Trophoblast cell (in vitro differentiated cells and primary cell): ENCODE data around the gene LCP1.

Experiments
- DNase-seq, 2 donors: peaks; one replicate each; pipeline ENCODE4 v3.0.0-alpha.2; 2016
- H2AFZ ChIP-seq: 2 replicates; pipeline ENCODE4 v1.6.1; 2013; ENCODE audit warnings: low read length, moderate library complexity, mild to moderate bottlenecking; ENCODE audit not compliant: insufficient read depth, poor library complexity
- H2AK5ac ChIP-seq: 2 replicates; pipeline ENCODE4 v1.6.1; 2013; ENCODE audit warnings: mild to moderate bottlenecking, low read length
- H2BK120ac ChIP-seq: 2 replicates; pipeline ENCODE4 v1.6.1; 2013; ENCODE audit warnings: low read length, mild to moderate bottlenecking, moderate library complexity; ENCODE audit not compliant: insufficient read depth, poor library complexity
- H2BK12ac ChIP-seq: 2 replicates; pipeline ENCODE4 v1.6.1; 2013; ENCODE audit warnings: mild to moderate bottlenecking, low read length, moderate library complexity
- H2BK5ac ChIP-seq: 2 replicates; pipeline ENCODE4 v1.6.1; 2013; ENCODE audit warnings: low read length, low read depth, moderate library complexity, mild to moderate bottlenecking; ENCODE audit not compliant: poor library complexity
- H3K14ac ChIP-seq: 2 replicates; pipeline ENCODE4 v1.6.1; 2013; ENCODE audit warnings: mild to moderate bottlenecking, low read length
- H3K18ac ChIP-seq: 2 replicates; pipeline ENCODE4 v1.6.1; 2013; ENCODE audit warnings: mild to moderate bottlenecking, low read length
- H3K23ac ChIP-seq: 2 replicates; pipeline ENCODE4 v1.6.1; 2013; ENCODE audit warnings: low read length
- H3K27ac ChIP-seq: 2 replicates; pipeline ENCODE4 v1.5.1; 2013; ENCODE audit warnings: low read depth, mild to moderate bottlenecking, inconsistent platforms, low read length, moderate library complexity
- H3K27me3 ChIP-seq: 2 replicates; pipeline ENCODE4 v1.6.1; 2013; ENCODE audit warnings: inconsistent platforms, mild to moderate bottlenecking, low read length, moderate library complexity; ENCODE audit not compliant: insufficient read depth
- H3K36me3 ChIP-seq, 2 experiments: 1 replicate in 1 of 2; 2 replicates in 1 of 2; pipeline ENCODE4 v1.6.1; 2013; ENCODE audit warnings: low read length in 2 of 2, mild to moderate bottlenecking in 2 of 2, moderate library complexity in 1 of 2; ENCODE audit not compliant: insufficient read depth in 2 of 2, control insufficient read depth in 1 of 2
- H3K4ac ChIP-seq: 2 replicates; pipeline ENCODE4 v1.6.1; 2013; ENCODE audit warnings: low read depth, mild to moderate bottlenecking, low read length, moderate library complexity
- H3K4me1 ChIP-seq, 2 experiments: 1 replicate in 1 of 2; 2 replicates in 1 of 2; pipeline ENCODE4 v1.6.1; 2013; ENCODE audit warnings: low read length in 2 of 2, mild to moderate bottlenecking in 2 of 2, moderate library complexity in 1 of 2; ENCODE audit not compliant: insufficient read depth in 2 of 2, control insufficient read depth in 1 of 2
- H3K4me2 ChIP-seq: 2 replicates; pipeline ENCODE4 v1.6.1; 2013; ENCODE audit warnings: inconsistent platforms, mild to moderate bottlenecking, low read length, moderate library complexity
- H3K4me3 ChIP-seq: 2 replicates; pipeline ENCODE4 v1.5.1; 2013; ENCODE audit warnings: mild to moderate bottlenecking, low read depth, low read length, inconsistent platforms
- H3K79me1 ChIP-seq: one replicate; pipeline ENCODE4 v1.6.1; 2013; ENCODE audit warnings: low read length
- H3K79me2 ChIP-seq: 2 replicates; pipeline ENCODE4 v1.6.1; 2013; ENCODE audit warnings: low read length, mild to moderate bottlenecking; ENCODE audit not compliant: control insufficient read depth, insufficient read depth, poor library complexity
- H3K9ac ChIP-seq: 2 replicates; pipeline ENCODE4 v1.6.1; 2013; ENCODE audit warnings: mild to moderate bottlenecking, low read length
- H3K9me3 ChIP-seq: 2 replicates; pipeline ENCODE4 v1.6.1; 2013; ENCODE audit warnings: low read depth, mild to moderate bottlenecking, control low read depth, inconsistent platforms, low read length; ENCODE audit not compliant: insufficient read depth
- H4K12ac ChIP-seq: 2 replicates; pipeline ENCODE4 v1.6.1; 2013; ENCODE audit warnings: low read depth, mild to moderate bottlenecking, low read length, moderate library complexity
- H4K8ac ChIP-seq: 2 replicates; pipeline ENCODE4 v1.6.1; 2013; ENCODE audit warnings: low read depth, mild to moderate bottlenecking, low read length, moderate library complexity
- H4K91ac ChIP-seq: one replicate; pipeline ENCODE4 v1.6.1; 2013; ENCODE audit warnings: low read depth, mild to moderate bottlenecking, low read length, moderate library complexity
- WGBS: extraction: QIAGEN DNeasy Blood & Tissue Kit; methylation state at CpG from one replicate; pipeline ENCODE4 v1.1.7; 2013; ENCODE audit warnings: missing lambda C conversion rate; ENCODE audit not compliant: insufficient read length, insufficient coverage; ENCODE audit errors: extremely low coverage; 5-methylcytosine and 5-hydroxymethylcytosine counted together

LCP1 gene

DNA sequence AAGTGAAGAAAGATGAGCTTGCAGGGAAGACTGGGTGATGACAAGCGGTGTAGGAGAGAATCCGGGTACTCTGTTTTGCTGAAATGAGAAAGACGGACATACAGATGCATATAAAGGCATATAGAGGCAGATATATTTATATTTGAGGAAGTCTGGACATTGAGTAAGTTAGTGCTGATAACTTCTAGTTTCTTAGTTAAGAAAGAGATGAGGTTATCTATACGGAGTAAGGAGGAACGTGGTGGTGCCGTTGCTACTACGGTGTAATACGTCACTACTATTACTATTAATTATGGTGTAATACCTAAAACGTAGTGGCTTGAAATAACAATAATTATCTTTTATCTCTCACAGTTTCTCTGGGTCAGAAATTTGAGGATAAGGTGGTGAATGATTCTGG, 67.4 kb downstream of the LCP1 start:
- DNase-seq: no peak
- WGBS: no CpG with 5 or more reads among the region's 9 CpGs
- Histone ChIP-seq H4K91ac (no peak overlapping the region), H3K9me3 (no peaks in the 10 kb centered on the region), H3K23ac (no peak overlapping the region), H3K27me3 (no peaks in the 10 kb centered on the region), H2BK120ac (no peak overlapping the region), H3K18ac (no peak overlapping the region), H3K14ac (no peak overlapping the region), H3K79me1 (no peaks in the 10 kb centered on the region), H4K12ac (no peak overlapping the region), H3K27ac (no peak overlapping the region), H3K4me2 (no peak overlapping the region), H3K4me1 (no peaks in the 10 kb centered on the region), H3K4ac (no peak overlapping the region), H3K79me2 (no peaks in the 10 kb centered on the region), H4K8ac (no peak overlapping the region), H3K36me3 (no peaks in the 10 kb centered on the region), H2AK5ac (no peak overlapping the region), H3K9ac (no peak overlapping the region), H2BK5ac (no peak overlapping the region), H2AFZ (no peak overlapping the region), H3K4me3 (no peak overlapping the region), H2BK12ac (no peak overlapping the region)

DNA sequence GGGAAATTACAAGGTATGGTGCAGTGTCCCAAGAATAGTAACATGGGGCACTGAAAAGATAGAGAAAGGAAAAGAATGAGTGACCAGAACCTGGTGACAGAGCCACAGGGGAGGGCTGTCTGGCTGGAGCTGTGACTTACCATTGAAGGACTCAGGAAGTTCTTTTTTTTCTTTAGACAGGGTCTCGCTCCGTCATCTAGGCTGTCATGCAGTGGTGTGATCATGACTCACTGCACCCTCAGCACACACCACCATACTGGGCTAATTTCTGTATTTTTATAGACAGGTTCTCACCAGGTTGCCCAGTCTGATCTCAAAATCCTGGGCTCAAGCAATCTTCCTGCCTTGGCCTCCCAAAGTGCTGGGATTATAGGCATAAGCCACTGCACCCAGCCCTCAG, 68.4 kb downstream of the LCP1 start:
- no CpG with 5 or more reads among the region's 2 CpGs for WGBS

DNA sequence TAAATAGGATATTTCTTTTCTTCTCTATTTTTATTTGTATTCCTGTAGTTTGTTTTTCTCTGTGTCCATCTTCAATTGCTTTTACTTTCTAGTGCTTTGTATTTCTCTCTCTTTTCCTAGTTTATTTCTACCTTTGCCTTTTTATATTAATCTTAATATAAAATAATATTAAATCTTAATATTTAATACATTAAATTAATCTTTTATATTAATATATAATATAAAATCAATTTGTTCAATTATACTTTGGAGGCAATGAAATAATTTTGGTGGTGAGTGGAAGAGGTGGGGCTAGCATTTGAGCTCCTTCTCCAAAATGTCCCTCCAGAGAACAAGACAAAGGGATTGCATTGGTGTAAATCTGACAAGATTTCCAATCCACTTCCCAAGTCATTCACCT, 70.8 kb downstream of the LCP1 start:
- H2AFZ ChIP-seq: no peak overlapping the region

More for the DNA sequence above, 68.4 kb downstream of the LCP1 start:
- Histone ChIP-seq H3K27me3 (no peaks in the 10 kb centered on the region), H2AK5ac (no peak overlapping the region), H3K4me1 (peaks cover 0 to 3% of the 10 kb centered on the region in 2 experiments), H3K18ac (no peak overlapping the region), H3K9ac (no peak overlapping the region), H4K91ac (no peak overlapping the region), H3K27ac (no peak overlapping the region), H3K4me2 (no peak overlapping the region), H2BK120ac (no peak overlapping the region), H3K4ac (no peak overlapping the region), H4K12ac (no peak overlapping the region), H3K14ac (no peak overlapping the region), H3K79me2 (no peaks in the 10 kb centered on the region), H2BK12ac (no peak overlapping the region), H3K79me1 (no peaks in the 10 kb centered on the region), H3K9me3 (no peaks in the 10 kb centered on the region), H3K4me3 (no peak overlapping the region), H3K36me3 (no peaks in the 10 kb centered on the region), H2AFZ (no peak overlapping the region), H2BK5ac (no peak overlapping the region), H4K8ac (no peak overlapping the region), H3K23ac (no peak overlapping the region)
- DNase-seq: peak in 1 of 2 donors; percentile 23

DNA sequence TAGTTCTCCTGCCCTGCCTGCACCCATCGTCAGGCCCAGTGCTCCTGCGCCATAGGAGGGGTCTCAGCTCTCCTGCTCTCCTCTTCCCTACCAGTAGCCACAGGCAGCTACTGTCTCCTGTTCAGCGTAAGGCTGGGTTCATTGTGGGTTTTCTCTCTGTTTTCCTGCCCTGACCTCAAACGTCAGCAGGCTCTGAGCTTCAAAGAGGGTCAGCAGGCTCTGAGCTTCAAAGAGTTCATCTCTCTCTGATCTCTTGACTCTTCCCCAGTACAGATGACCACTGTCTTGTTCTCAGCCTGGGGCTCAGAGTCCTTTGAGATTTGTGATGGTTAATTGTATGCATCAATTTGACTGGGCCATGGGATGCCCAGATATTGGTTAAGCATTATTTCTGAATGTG, 72.5 kb downstream of the LCP1 start:
- Histone ChIP-seq H2AFZ (no peak overlapping the region), H3K4me3 (no peak overlapping the region), H3K9ac (no peak overlapping the region), H2AK5ac (no peak overlapping the region), H3K4me2 (no peak overlapping the region), H2BK5ac (no peak overlapping the region), H3K27me3 (no peaks in the 10 kb centered on the region), H4K8ac (no peak overlapping the region), H3K36me3 (no peaks in the 10 kb centered on the region), H3K23ac (no peak overlapping the region), H3K14ac (no peak overlapping the region), H3K4ac (no peak overlapping the region), H2BK120ac (no peak overlapping the region), H3K79me2 (no peaks in the 10 kb centered on the region), H4K91ac (no peak overlapping the region), H3K18ac (no peak overlapping the region), H3K27ac (no peak overlapping the region), H3K9me3 (no peaks in the 10 kb centered on the region), H3K79me1 (peaks cover 2% of the 10 kb centered on the region), H3K4me1 (peaks cover 0 to 3% of the 10 kb centered on the region in 2 experiments), H2BK12ac (no peak overlapping the region), H4K12ac (no peak overlapping the region)
- DNase-seq: no peak
- no CpG with 5 or more reads among the region's 4 CpGs for WGBS

More for the DNA sequence above, 70.8 kb downstream of the LCP1 start:
- H3K79me1 ChIP-seq: peaks cover 2% of the 10 kb centered on the region
- no peak overlapping the region for H3K4ac ChIP-seq
- no peak for DNase-seq
- no peaks in the 10 kb centered on the region for H3K79me2 ChIP-seq
- H3K4me3 ChIP-seq: no peak overlapping the region
- H4K8ac ChIP-seq: no peak overlapping the region
- no peaks in the 10 kb centered on the region for H3K36me3 ChIP-seq
- H4K91ac ChIP-seq: no peak overlapping the region
- H2AK5ac ChIP-seq: no peak overlapping the region
- H2BK12ac ChIP-seq: no peak overlapping the region
- no peak overlapping the region for H3K27ac ChIP-seq
- H3K9ac ChIP-seq: no peak overlapping the region
- no peaks in the 10 kb centered on the region for H3K9me3 ChIP-seq
- H2BK5ac ChIP-seq: no peak overlapping the region
- H3K4me2 ChIP-seq: no peak overlapping the region
- H3K27me3 ChIP-seq: no peaks in the 10 kb centered on the region
- no peak overlapping the region for H3K18ac ChIP-seq
- H3K23ac ChIP-seq: no peak overlapping the region
- peaks cover 0 to 3% of the 10 kb centered on the region in 2 experiments for H3K4me1 ChIP-seq
- H3K14ac ChIP-seq: no peak overlapping the region
- H2BK120ac ChIP-seq: no peak overlapping the region
- H4K12ac ChIP-seq: no peak overlapping the region
